Hepatocyte (in vitro differentiated cells): ENCODE measurements around the gene NUDT7.

Experiments used
- EZH2 ChIP-seq: fragments of 200-600 bp; sonication (generic); IDR thresholded peaks from 2 replicates; pipeline ENCODE4 v1.6.1; 2016; ENCODE audit warnings: antibody characterized with exemption, mild to moderate bottlenecking, borderline replicate concordance
- EZH2phosphoT487 ChIP-seq: fragments of 200-600 bp; sonication (generic); IDR thresholded peaks from one replicate; pipeline ENCODE4 v1.6.1; 2018; ENCODE audit warnings: antibody characterized with exemption, mild to moderate bottlenecking, low read depth, moderate library complexity; ENCODE audit not compliant: unreplicated experiment, severe bottlenecking
- TF ChIP-seq, protein P1 (sequence below): fragments of 200-600 bp; sonication (generic); IDR thresholded peaks from 2 replicates; pipeline ENCODE4 v1.5.1; 2016; ENCODE audit warnings: antibody characterized with exemption, mild to moderate bottlenecking; ENCODE audit not compliant: poor library complexity

DNA sequence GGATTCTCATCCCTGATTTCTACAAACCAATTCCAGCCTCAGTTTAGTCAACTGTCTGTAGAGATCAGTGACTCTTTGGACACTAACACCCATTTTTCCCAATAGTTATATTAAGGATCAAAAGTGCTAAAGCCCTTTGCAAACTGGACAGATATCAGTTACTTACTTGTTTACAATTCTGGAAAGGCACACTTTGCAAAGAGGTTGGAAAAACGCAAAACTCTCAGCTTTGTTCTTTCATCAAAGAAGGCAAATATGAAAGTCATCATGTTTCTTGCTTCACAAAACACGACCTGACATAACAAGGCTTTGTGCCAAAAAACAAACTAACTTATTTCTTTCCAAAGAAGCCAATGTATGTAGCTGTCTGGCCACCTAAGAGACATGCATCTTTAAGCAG is 39.9 kb downstream of the NUDT7 start:
- TF ChIP-seq, protein P1, sequence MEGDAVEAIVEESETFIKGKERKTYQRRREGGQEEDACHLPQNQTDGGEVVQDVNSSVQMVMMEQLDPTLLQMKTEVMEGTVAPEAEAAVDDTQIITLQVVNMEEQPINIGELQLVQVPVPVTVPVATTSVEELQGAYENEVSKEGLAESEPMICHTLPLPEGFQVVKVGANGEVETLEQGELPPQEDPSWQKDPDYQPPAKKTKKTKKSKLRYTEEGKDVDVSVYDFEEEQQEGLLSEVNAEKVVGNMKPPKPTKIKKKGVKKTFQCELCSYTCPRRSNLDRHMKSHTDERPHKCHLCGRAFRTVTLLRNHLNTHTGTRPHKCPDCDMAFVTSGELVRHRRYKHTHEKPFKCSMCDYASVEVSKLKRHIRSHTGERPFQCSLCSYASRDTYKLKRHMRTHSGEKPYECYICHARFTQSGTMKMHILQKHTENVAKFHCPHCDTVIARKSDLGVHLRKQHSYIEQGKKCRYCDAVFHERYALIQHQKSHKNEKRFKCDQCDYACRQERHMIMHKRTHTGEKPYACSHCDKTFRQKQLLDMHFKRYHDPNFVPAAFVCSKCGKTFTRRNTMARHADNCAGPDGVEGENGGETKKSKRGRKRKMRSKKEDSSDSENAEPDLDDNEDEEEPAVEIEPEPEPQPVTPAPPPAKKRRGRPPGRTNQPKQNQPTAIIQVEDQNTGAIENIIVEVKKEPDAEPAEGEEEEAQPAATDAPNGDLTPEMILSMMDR: no peak
- TF ChIP-seq EZH2 (no peak), EZH2phosphoT487 (no peak)
